Measurements from ENCODE around the gene PPP1R1B. TPM values are rescaled to one million over a fixed set of nuclear protein-coding genes. Genes with fewer than 3 reads are reported as not detected.

Gene PPP1R1B
- total and polyA plus RNA-seq, 2 experiments from 2014 or later, result 3.4 to 5.4 TPM

DNA sequence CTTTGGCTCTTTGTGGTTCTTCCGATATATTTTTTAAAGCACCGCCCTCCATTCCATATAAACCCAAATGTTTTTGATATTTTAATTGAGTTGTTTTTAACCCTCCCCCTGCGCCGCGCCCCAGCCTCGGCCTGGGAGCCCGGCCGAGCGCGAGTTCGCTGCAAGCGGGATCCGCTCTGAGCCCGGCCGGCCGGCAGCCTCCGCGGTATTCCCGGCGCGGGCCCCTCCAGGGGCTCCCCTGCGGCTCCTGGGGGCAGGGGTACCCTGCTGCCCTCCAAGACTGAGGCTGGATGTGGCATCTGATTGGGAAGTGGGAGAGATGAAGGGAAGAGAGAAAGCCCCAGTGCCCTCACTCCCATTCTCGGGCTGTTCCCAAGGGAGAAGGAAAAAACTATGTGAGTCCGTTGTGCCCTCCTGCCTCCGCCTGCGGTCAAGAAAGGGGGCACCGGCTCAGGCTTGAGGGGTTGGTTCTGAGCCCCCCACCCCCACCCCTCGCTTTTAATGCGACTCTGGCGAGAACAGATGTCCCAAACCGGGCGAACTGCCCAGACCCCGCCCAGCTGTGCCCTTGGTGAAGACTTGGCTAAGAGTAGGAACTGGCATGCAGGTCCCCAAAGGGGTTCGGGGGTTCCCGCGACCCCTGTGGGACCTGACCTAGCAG, 27.6 kb upstream of the PPP1R1B start:
- Histone ChIP-seq H3K79me2 (replicated peaks; ENCODE audit: insufficient read depth) (no peaks in the 10 kb centered on the region), H3K4me3 (peak overlapping the region; percentile 36), H3K27me3 (ENCODE audit: insufficient read depth) (peaks cover 100% of the 10 kb centered on the region), H4K20me1 (replicated peaks; ENCODE audit: insufficient read depth) (peaks cover 19% of the 10 kb centered on the region), H3K27ac (ENCODE audit: low read depth) (no peak overlapping the region), H3F3A (replicated peaks; ENCODE audit: low read depth) (peaks cover 59% of the 10 kb centered on the region), H3K4me1 (ENCODE audit: insufficient read depth) (peaks cover 78% of the 10 kb centered on the region), H2AFZ (no peak overlapping the region), H3K4me2 (peak overlapping the region; percentile 72), H3K9me2 (ENCODE audit: insufficient read depth) (no peaks in the 10 kb centered on the region), H3K36me3 (ENCODE audit: insufficient read depth) (no peaks in the 10 kb centered on the region)
- no peak for TF ChIP-seq POLR2AphosphoS5 (IDR thresholded peaks at IDR 0.05; ENCODE audit: low read depth)
- TF ChIP-seq EZH2 (IDR thresholded peaks at IDR 0.05; ENCODE audit: low read depth, unreplicated experiment), result peak; percentile 100
- TF ChIP-seq, protein P1, sequence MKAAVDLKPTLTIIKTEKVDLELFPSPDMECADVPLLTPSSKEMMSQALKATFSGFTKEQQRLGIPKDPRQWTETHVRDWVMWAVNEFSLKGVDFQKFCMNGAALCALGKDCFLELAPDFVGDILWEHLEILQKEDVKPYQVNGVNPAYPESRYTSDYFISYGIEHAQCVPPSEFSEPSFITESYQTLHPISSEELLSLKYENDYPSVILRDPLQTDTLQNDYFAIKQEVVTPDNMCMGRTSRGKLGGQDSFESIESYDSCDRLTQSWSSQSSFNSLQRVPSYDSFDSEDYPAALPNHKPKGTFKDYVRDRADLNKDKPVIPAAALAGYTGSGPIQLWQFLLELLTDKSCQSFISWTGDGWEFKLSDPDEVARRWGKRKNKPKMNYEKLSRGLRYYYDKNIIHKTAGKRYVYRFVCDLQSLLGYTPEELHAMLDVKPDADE (IDR thresholded peaks at IDR 0.05), result no peak
- no peak for TF ChIP-seq ZNF331 (CRISPR knock-in tag; IDR thresholded peaks at IDR 0.05; ENCODE audit: low read depth)
- Mint-ChIP-seq H3K9me3 (no peaks in the 10 kb centered on the region), H3K4me3 (no peak overlapping the region; the same call in 2 of the 3 replicates), H3K27ac (no peak overlapping the region), H3K27me3 (ENCODE audit: insufficient read depth, low read depth, poor library complexity) (peaks cover 100% of the 10 kb centered on the region), H3K4me1 (peaks cover 66% of the 10 kb centered on the region), H3K36me3 (ENCODE audit: low read depth) (no peaks in the 10 kb centered on the region)
- ATAC-seq (peak; percentile 8; the same call in 2 of the 3 replicates), DNase-seq (ENCODE audit: low spot score) (peak; percentile 65)

DNA sequence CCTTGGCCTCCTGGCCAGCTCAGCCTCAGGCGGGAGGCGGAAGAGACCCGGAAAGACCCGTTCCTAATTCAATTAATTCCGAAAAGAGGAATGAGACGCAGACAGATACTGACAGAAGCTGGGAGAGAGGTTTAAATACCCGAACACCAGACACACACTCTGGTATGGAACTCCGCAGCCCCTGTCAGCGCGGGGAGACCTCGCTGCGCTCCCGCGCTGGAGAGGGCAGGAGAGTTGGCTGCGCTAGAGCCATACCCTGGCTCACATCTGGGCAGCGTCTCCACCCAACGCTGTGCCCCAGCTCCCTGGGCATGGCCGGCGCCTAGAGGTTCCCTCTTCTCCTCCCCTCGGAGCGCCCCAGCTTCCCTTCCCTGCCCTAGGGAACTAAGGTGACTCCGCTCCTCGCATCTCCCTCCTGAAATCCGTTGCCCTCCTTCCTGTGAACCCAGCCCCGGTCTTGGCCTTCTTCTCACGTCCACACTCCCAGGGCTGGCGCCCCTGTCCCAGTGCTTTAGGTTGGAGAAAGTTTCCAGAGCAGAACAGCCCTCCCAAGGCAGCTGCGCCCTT, 27.0 kb upstream of the PPP1R1B start:
- Histone ChIP-seq H2AFZ (no peak overlapping the region), H3K4me2 (peak overlapping the region; percentile 72), H3K4me3 (peak overlapping the region; percentile 36), H3F3A (replicated peaks; ENCODE audit: low read depth) (peaks cover 60% of the 10 kb centered on the region), H3K27me3 (ENCODE audit: insufficient read depth) (peaks cover 100% of the 10 kb centered on the region), H3K79me2 (replicated peaks; ENCODE audit: insufficient read depth) (no peaks in the 10 kb centered on the region), H3K9me2 (ENCODE audit: insufficient read depth) (no peaks in the 10 kb centered on the region), H4K20me1 (replicated peaks; ENCODE audit: insufficient read depth) (peaks cover 19% of the 10 kb centered on the region), H3K4me1 (ENCODE audit: insufficient read depth) (peaks cover 78% of the 10 kb centered on the region), H3K36me3 (ENCODE audit: insufficient read depth) (no peaks in the 10 kb centered on the region), H3K27ac (ENCODE audit: low read depth) (no peak overlapping the region)
- peaks cover 99% of the 10 kb centered on the region for H3K27me3 Mint-ChIP-seq (ENCODE audit: insufficient read depth, low read depth, poor library complexity)
- peaks cover 67% of the 10 kb centered on the region for H3K4me1 Mint-ChIP-seq
- H3K4me3 Mint-ChIP-seq, result peak overlapping the region; percentile 30; the same call in 1 of the 3 replicates
- ATAC-seq (peak; percentile 4), DNase-seq (ENCODE audit: low spot score) (peak; percentile 58)
- H3K36me3 Mint-ChIP-seq (ENCODE audit: low read depth), result no peaks in the 10 kb centered on the region
- no peaks in the 10 kb centered on the region for H3K9me3 Mint-ChIP-seq
- no peak overlapping the region for H3K27ac Mint-ChIP-seq
- TF ChIP-seq, protein P2, sequence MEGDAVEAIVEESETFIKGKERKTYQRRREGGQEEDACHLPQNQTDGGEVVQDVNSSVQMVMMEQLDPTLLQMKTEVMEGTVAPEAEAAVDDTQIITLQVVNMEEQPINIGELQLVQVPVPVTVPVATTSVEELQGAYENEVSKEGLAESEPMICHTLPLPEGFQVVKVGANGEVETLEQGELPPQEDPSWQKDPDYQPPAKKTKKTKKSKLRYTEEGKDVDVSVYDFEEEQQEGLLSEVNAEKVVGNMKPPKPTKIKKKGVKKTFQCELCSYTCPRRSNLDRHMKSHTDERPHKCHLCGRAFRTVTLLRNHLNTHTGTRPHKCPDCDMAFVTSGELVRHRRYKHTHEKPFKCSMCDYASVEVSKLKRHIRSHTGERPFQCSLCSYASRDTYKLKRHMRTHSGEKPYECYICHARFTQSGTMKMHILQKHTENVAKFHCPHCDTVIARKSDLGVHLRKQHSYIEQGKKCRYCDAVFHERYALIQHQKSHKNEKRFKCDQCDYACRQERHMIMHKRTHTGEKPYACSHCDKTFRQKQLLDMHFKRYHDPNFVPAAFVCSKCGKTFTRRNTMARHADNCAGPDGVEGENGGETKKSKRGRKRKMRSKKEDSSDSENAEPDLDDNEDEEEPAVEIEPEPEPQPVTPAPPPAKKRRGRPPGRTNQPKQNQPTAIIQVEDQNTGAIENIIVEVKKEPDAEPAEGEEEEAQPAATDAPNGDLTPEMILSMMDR (conservative IDR thresholded peaks at IDR 0.05; ENCODE audit: low read depth in 2 of 2), result no peak
- no peak for TF ChIP-seq CREB1 (CRISPR knock-in tag; IDR thresholded peaks at IDR 0.05; ENCODE audit: low read depth)
- TF ChIP-seq POLR2AphosphoS5 (IDR thresholded peaks at IDR 0.05; ENCODE audit: low read depth), result no peak
- TF ChIP-seq NANOG (IDR thresholded peaks at IDR 0.05; ENCODE audit: borderline replicate concordance), result no peak
- TF ChIP-seq, protein P1 (IDR thresholded peaks at IDR 0.05), result no peak
- TF ChIP-seq EZH2 (IDR thresholded peaks at IDR 0.05; ENCODE audit: low read depth, unreplicated experiment), result no peak
- TF ChIP-seq, protein P3, sequence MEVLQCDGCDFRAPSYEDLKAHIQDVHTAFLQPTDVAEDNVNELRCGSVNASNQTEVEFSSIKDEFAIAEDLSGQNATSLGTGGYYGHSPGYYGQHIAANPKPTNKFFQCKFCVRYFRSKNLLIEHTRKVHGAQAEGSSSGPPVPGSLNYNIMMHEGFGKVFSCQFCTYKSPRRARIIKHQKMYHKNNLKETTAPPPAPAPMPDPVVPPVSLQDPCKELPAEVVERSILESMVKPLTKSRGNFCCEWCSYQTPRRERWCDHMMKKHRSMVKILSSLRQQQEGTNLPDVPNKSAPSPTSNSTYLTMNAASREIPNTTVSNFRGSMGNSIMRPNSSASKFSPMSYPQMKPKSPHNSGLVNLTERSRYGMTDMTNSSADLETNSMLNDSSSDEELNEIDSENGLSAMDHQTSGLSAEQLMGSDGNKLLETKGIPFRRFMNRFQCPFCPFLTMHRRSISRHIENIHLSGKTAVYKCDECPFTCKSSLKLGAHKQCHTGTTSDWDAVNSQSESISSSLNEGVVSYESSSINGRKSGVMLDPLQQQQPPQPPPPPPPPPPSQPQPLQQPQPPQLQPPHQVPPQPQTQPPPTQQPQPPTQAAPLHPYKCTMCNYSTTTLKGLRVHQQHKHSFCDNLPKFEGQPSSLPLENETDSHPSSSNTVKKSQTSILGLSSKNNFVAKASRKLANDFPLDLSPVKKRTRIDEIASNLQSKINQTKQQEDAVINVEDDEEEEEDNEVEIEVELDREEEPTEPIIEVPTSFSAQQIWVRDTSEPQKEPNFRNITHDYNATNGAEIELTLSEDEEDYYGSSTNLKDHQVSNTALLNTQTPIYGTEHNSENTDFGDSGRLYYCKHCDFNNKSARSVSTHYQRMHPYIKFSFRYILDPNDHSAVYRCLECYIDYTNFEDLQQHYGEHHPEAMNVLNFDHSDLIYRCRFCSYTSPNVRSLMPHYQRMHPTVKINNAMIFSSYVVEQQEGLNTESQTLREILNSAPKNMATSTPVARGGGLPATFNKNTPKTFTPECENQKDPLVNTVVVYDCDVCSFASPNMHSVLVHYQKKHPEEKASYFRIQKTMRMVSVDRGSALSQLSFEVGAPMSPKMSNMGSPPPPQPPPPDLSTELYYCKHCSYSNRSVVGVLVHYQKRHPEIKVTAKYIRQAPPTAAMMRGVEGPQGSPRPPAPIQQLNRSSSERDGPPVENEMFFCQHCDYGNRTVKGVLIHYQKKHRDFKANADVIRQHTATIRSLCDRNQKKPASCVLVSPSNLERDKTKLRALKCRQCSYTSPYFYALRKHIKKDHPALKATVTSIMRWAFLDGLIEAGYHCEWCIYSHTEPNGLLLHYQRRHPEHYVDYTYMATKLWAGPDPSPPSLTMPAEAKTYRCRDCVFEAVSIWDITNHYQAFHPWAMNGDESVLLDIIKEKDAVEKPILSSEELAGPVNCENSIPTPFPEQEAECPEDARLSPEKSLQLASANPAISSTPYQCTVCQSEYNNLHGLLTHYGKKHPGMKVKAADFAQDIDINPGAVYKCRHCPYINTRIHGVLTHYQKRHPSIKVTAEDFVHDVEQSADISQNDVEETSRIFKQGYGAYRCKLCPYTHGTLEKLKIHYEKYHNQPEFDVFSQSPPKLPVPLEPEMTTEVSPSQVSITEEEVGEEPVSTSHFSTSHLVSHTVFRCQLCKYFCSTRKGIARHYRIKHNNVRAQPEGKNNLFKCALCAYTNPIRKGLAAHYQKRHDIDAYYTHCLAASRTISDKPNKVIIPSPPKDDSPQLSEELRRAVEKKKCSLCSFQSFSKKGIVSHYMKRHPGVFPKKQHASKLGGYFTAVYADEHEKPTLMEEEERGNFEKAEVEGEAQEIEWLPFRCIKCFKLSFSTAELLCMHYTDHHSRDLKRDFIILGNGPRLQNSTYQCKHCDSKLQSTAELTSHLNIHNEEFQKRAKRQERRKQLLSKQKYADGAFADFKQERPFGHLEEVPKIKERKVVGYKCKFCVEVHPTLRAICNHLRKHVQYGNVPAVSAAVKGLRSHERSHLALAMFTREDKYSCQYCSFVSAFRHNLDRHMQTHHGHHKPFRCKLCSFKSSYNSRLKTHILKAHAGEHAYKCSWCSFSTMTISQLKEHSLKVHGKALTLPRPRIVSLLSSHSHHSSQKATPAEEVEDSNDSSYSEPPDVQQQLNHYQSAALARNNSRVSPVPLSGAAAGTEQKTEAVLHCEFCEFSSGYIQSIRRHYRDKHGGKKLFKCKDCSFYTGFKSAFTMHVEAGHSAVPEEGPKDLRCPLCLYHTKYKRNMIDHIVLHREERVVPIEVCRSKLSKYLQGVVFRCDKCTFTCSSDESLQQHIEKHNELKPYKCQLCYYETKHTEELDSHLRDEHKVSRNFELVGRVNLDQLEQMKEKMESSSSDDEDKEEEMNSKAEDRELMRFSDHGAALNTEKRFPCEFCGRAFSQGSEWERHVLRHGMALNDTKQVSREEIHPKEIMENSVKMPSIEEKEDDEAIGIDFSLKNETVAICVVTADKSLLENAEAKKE (CRISPR knock-in tag; IDR thresholded peaks at IDR 0.05), result no peak

All from GM23338 (cell line).